ENCODE results near the gene COQ8B. TPM values are rescaled to one million over a fixed set of nuclear protein-coding genes. Genes with fewer than 3 reads are reported as not detected.
"Not testable (repeated sequence)": the region's sequence is repeated elsewhere in the genome, so short reads cannot be mapped to it uniquely, and the experiment has no call there.

The COQ8B gene
- total and polyA plus RNA-seq, 10 donors, result 18.4 to 40.2 (median 32.6) TPM

- TF ChIP-seq POLR2A (IDR thresholded peaks at IDR 0.05) (no peak), POLR2AphosphoS5 (IDR thresholded peaks at IDR 0.05) (no peak), CTCF (IDR thresholded peaks at IDR 0.05 in 8 of 11, conservative IDR thresholded peaks at IDR 0.05 in 3 of 11) (no peak)
- Histone ChIP-seq H3K27ac (no peak overlapping the region), H3K9me3 (no peaks in the 10 kb centered on the region), H3K4me1 (peaks cover 0 to 4% (median 0%) of the 10 kb centered on the region in 6 donors), H3K4me3 (no peak overlapping the region), H3K27me3 (replicated peaks in 1 of 7) (no peaks in the 10 kb centered on the region), H3K36me3 (peaks cover 0 to 100% (median 89%) of the 10 kb centered on the region in 6 donors)
- intact Hi-C loops (cut with DNase I; ENCODE audit: low total_unique reads), result no loop called here
- 92 to 97% (median 96%) methylated on average over 11 of the region's 11 CpGs for WGBS, 5 donors
- DNase-seq, result no peak
Observed at GRCh38 chr19:40735013-40735771, 18.5 kb upstream of the COQ8B start.

GRCh38 chr19:40733149-40733548 lies 16.5 kb upstream of the COQ8B start:
- 86 to 92% (median 89%) methylated on average over 13 of the region's 13 CpGs for WGBS, 5 donors
- Histone ChIP-seq H3K4me1 (peaks cover 0 to 4% (median 0%) of the 10 kb centered on the region in 6 donors), H3K4me3 (no peak overlapping the region), H3K36me3 (peaks cover 0 to 100% (median 92%) of the 10 kb centered on the region in 6 donors), H3K9me3 (no peaks in the 10 kb centered on the region), H3K27ac (no peak overlapping the region), H3K27me3 (replicated peaks in 1 of 7) (no peaks in the 10 kb centered on the region)
- TF ChIP-seq POLR2AphosphoS5 (IDR thresholded peaks at IDR 0.05) (peak in 1 of 3 donors; percentile 55), POLR2A (IDR thresholded peaks at IDR 0.05) (no peak)
- intact Hi-C loops (cut with DNase I; ENCODE audit: low total_unique reads), result no loop called here
- DNase-seq, result no peak

GRCh38 chr19:40732304-40732703 lies 15.6 kb upstream of the COQ8B start:
- intact Hi-C loops (cut with DNase I; ENCODE audit: low total_unique reads); H3K9me3 ChIP-seq; H3K4me1 ChIP-seq; H3K4me3 ChIP-seq; H3K27ac ChIP-seq; H3K27me3 ChIP-seq (replicated peaks in 1 of 7); DNase-seq: not testable (repeated sequence)
- H3K36me3 ChIP-seq, result peaks cover 0 to 100% (median 95%) of the 10 kb centered on the region in 6 donors
- 95 to 99% (median 98%) methylated on average over 16 of the region's 16 CpGs for WGBS, 5 donors

GRCh38 chr19:40730065-40730464 lies 13.4 kb upstream of the COQ8B start:
- H3K4me3 ChIP-seq; intact Hi-C loops (cut with DNase I; ENCODE audit: low total_unique reads); H3K27ac ChIP-seq; H3K27me3 ChIP-seq (replicated peaks in 1 of 7); DNase-seq; H3K9me3 ChIP-seq; H3K4me1 ChIP-seq: not testable (repeated sequence)
- 90 to 96% (median 95%) methylated on average over 5 of the region's 5 CpGs for WGBS, 5 donors
- peaks cover 0 to 100% (median 90%) of the 10 kb centered on the region in 6 donors for H3K36me3 ChIP-seq

GRCh38 chr19:40726279-40726678 lies 9.6 kb upstream of the COQ8B start:
- TF ChIP-seq CTCF (IDR thresholded peaks at IDR 0.05 in 8 of 11, conservative IDR thresholded peaks at IDR 0.05 in 3 of 11) (no peak), POLR2A (IDR thresholded peaks at IDR 0.05) (no peak), POLR2AphosphoS5 (IDR thresholded peaks at IDR 0.05) (no peak)
- peaks cover 0 to 4% (median 0%) of the 10 kb centered on the region in 8 donors for H3K9me3 ChIP-seq
- 93 to 100% (median 96%) methylated on average over 4 of the region's 4 CpGs for WGBS, 5 donors
- H3K27ac ChIP-seq, result no peak overlapping the region
- peaks cover 0 to 91% (median 65%) of the 10 kb centered on the region in 6 donors for H3K36me3 ChIP-seq
- DNase-seq, result no peak
- H3K27me3 ChIP-seq (replicated peaks in 1 of 7), result no peaks in the 10 kb centered on the region
- peaks cover 10 to 39% (median 17%) of the 10 kb centered on the region in 6 donors for H3K4me1 ChIP-seq
- H3K4me3 ChIP-seq, result no peak overlapping the region
- intact Hi-C loops (cut with DNase I; ENCODE audit: low total_unique reads), result no loop called here
